Stimulated activated CD4-positive, alpha-beta T cell treated with anti-CD3 and anti-CD28 coated beads, Interleukin-4, amount 100 ng/mL, for 1 hour (primary cell): ENCODE measurements around the gene MRPL10.

Experiments
- DNase-seq: peaks from one replicate; pipeline ENCODE4 v3.0.0-alpha.2; 2020

The MRPL10 gene

GRCh38 chr17:47831003-47831933 lies at the start of gene MRPL10, which contains the start of gene LRRC46:
TSS of gene MRPL10 (minus strand) at chr17:47831541. CDS start at chr17:47831511, 30 bp downstream.
TSS of gene LRRC46 (plus strand) at chr17:47831670. CDS start at chr17:47831990, 320 bp downstream.
- peak; percentile 93 for DNase-seq

GRCh38 chr17:47879776-47880454 lies 48.6 kb upstream of the MRPL10 start:
- DNase-seq, result no peak

- DNase-seq, result no peak
Measured at GRCh38 chr17:47879028-47879585, 47.8 kb upstream of the MRPL10 start.

- DNase-seq, result no peak
Measured at GRCh38 chr17:47878203-47879027, 47.1 kb upstream of the MRPL10 start.

- DNase-seq, result no peak
Measured at GRCh38 chr17:47877368-47878034, 46.2 kb upstream of the MRPL10 start.

DNA sequence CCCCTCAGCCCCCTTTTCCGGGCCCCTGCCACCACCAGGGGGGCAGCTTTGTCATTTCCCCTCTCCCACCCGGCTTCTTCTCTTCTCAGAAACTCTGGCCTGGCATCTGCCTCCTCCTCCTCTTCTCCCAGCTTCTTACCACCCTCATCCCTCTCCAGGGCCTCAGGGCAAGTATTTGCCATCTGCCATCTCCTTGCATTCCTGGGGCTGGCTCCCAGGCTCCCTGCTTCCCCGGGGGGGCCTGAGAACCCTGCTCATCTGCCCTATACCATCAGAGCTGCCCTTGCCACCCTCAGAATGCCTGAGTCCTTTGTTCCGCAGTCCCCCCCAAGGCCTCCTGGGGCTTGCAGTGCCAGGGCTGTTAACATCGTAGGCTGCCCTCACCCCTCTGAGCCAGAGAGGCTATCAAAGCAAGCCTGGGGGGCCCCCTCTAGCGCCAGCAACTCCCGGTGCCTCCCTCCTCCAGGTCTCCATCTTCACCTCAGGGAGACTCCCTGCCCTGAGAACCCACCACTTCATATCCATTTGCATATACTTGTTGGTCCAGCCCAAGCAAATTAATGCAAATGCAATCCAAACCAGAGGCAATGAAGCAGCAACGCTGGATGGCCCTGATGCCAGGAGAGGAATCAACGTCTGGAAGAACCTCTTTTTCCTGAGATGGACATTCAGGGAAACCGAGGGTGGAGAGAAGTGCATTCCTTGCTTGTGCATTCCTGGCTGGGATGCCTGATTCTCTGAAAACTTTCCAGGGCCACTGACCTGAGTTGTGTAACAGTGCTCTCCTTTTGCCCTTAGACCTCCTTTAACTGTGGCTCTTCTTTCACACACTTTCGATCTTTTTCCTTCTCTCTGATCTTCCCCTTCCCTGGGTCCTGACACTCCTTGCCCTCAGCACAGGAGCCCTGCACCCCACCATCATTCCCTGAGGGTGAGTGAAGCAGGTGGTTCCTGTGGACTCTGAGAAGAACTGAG lies 44.0 kb upstream of the MRPL10 start:
- no peak for DNase-seq

GRCh38 chr17:47873200-47874090 lies 42.1 kb upstream of the MRPL10 start:
- DNase-seq, result no peak

- no peak for DNase-seq
Measured at GRCh38 chr17:47872651-47873161, 41.4 kb upstream of the MRPL10 start.

- DNase-seq, result no peak
Measured at GRCh38 chr17:47872019-47872650, 40.8 kb upstream of the MRPL10 start.

DNA sequence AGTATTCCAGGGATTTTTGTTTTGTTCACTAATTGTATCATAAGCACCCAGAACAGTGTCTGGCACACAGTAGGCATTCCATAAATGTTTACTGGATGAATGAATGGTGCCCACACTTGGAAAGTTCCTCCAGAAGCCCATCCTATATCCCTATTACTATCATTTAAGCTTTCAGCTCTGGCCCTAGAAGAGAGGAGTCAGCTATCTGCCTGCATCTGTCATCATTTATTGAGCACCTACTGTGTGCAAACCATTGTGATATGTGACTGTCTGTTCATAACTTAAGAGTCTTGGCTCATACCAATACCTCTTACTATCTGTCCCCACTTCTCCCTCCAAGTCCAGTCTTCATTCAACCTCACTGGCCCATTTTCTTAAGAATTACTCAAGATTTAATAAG lies 39.7 kb upstream of the MRPL10 start:
- no peak for DNase-seq

DNA sequence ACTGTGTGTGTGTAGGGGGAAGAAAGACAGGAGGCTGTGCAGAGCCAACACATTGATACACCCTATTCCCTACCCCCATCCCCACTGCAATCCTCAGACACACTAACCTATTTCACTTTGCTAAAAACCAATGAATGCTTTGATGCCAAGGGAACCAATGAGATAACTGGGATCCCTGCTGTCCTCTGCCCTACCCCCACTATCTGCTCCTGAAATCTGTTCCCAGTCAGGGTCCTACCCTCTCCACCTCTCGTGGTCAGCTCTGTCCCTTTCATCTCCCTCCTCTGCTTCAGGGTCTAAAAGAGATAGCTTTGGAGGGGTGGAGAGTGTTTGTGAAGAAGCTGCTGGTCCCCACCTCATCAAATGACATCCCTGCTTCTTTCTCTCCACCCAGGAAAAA lies 38.7 kb upstream of the MRPL10 start:
- DNase-seq, result no peak

- no peak for DNase-seq
Measured at GRCh38 chr17:47869114-47869513, 37.8 kb upstream of the MRPL10 start.

DNA sequence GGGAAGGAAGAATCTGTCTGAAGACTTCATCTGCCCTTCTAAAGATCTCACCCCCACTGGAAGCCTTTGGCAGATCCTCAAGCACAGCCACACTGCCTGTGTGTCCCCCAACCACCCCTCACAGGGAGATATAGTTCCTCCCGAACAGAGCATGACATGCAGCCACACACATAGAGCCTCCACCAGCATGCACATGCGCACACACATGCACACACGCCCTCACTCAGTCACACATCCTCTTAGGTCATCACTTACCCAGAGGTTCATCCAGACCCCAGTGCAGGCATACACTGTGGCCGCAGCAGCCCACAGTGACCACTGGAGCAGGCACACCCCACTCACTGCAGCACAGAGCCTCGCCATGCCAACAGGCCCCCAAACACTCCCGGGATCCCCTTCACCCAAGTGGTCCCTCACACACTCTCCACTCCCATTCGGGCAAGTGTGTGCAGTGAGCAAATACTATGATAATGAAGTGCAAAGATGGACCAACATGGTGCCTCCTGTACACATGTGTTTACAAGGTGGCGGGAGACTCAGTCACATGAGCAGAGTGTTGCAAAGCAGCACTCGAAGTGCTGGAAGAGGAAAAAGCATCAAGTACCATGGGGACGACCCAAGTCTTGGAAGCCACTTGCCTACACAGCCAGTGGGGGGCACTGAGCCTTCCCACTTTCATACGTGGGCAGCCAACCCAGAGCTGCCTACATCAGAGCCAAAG lies 36.6 kb upstream of the MRPL10 start:
- no peak for DNase-seq

GRCh38 chr17:47866941-47867340 lies 35.6 kb upstream of the MRPL10 start:
- DNase-seq, result no peak

DNA sequence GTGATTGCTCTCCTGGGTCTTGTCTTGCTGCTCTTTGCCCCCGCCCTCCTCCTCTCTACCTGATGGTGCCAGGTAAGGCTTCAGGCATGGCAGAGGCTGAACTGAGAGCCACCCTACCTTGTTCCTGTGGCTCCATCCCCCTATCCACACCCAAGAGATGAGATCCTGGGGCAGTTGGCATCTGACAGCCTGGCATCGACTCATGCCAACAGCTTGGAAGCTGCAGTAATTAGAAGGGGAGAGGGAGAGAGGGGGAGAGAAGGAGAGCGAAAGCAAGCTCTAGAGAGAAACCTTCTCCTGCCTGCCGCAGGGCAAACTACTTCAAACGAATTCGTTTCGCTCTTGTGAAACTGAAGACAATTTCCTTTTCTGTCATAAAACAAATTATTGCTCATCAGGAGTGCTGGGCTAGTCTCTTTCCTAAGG lies 33.5 kb upstream of the MRPL10 start:
- DNase-seq, result no peak

GRCh38 chr17:47862621-47863440 lies 31.5 kb upstream of the MRPL10 start:
- no peak for DNase-seq

- DNase-seq, result no peak
Measured at GRCh38 chr17:47860386-47860785, 29.0 kb upstream of the MRPL10 start.
